Measurements from ENCODE around the gene SPTBN1.

GRCh38 chr2:54526226-54526879 is 70.2 kb downstream of the SPTBN1 start:
- TF ChIP-seq CREB5 (CRISPR knock-in tag; IDR thresholded peaks at IDR 0.05; ENCODE audit: low read depth) = no peak
- no peak for TF ChIP-seq ZFP30 (CRISPR knock-in tag; IDR thresholded peaks at IDR 0.05)
